Panc1 (cell line): ENCODE results near the gene TARBP1. TPM values are rescaled to one million over a fixed set of nuclear protein-coding genes. Genes with fewer than 3 reads are reported as not detected.

Experiments used
- ATAC-seq: fragments of 200-7000 bp; cut with Tn5 transposase; 2 replicates; pipeline ENCODE4 v1.9.1; 2020; ENCODE audit warnings: mild to moderate bottlenecking, moderate library complexity
- BruUV-seq: library from RNA; stranded (reverse); fragments of 400-500 nt; replicated peaks from 2 replicates; lab custom pipeline; 2021; lab: Mats Ljungman, UMichigan
- CTCF ChIA-PET: fragments of 300-600 bp; sonication (Branson Sonifier 250); formaldehyde crosslinking; loops from one replicate; lab custom pipeline; 2022; ENCODE audit warnings: antibody characterized with exemption; lab: Charles Lee
- POLR2A ChIA-PET: fragments of 300-600 bp; sonication (Branson Sonifier 250); formaldehyde crosslinking; loops from one replicate; lab custom pipeline; 2022; ENCODE audit warnings: antibody characterized with exemption; lab: Charles Lee
- DNase-seq: peaks from one replicate; pipeline ENCODE4 v3.0.0-alpha.2; 2010; ENCODE audit warnings: low read depth, low spot score
- H3K27ac ChIP-seq: 2 replicates; pipeline ENCODE4 v1.5.1; 2011; ENCODE audit warnings: mild to moderate bottlenecking, low read length, inconsistent platforms
- H3K27me3 ChIP-seq: fragments of 200-500 bp; sonication (Bioruptor generic); 2 replicates; pipeline ENCODE4 v1.6.0; 2014; ENCODE audit warnings: low read length, inconsistent platforms; ENCODE audit not compliant: control insufficient read depth, insufficient read depth
- H3K36me3 ChIP-seq: fragments of 200-500 bp; sonication (Bioruptor generic); 2 replicates; pipeline ENCODE4 v1.5.1; 2014; ENCODE audit warnings: inconsistent platforms, mild to moderate bottlenecking, low read length, moderate library complexity; ENCODE audit not compliant: control insufficient read depth, insufficient read depth
- H3K4me1 ChIP-seq: 2 replicates; pipeline ENCODE4 v1.5.1; 2011; ENCODE audit warnings: inconsistent platforms, mild to moderate bottlenecking, low read length, moderate library complexity; ENCODE audit not compliant: control insufficient read depth, insufficient read depth
- H3K4me3 ChIP-seq, 2 experiments: 2 replicates each; pipeline ENCODE4 v1.5.1; 2011 to 2012; ENCODE audit warnings: low read depth in 2 of 2, low read length in 2 of 2, mild to moderate bottlenecking in 2 of 2, inconsistent platforms in 1 of 2, moderate library complexity in 1 of 2
- H3K9me3 ChIP-seq: fragments of 200-500 bp; sonication (Bioruptor generic); 2 replicates; pipeline ENCODE4 v1.5.1; 2014; ENCODE audit warnings: low read depth, mild to moderate bottlenecking, inconsistent platforms, low read length, moderate library complexity; ENCODE audit not compliant: control insufficient read depth, insufficient read depth
- CTCF ChIP-seq: fragments of 450-650 bp; IDR thresholded peaks from 2 replicates; pipeline ENCODE4 v1.5.1; 2017; ENCODE audit warnings: mild to moderate bottlenecking
- POLR2AphosphoS5 ChIP-seq: IDR thresholded peaks from 2 replicates; pipeline ENCODE4 v1.6.1; 2012; ENCODE audit warnings: mild to moderate bottlenecking, low read depth, low read length, moderate library complexity
- SIN3A ChIP-seq: IDR thresholded peaks from 2 replicates; pipeline ENCODE4 v1.6.1; 2012; ENCODE audit warnings: low read depth, mild to moderate bottlenecking, low read length, moderate library complexity, borderline replicate concordance; ENCODE audit not compliant: insufficient read depth
- TCF7L2 ChIP-seq: IDR thresholded peaks from 2 replicates; pipeline ENCODE4 v1.6.1; 2011; ENCODE audit warnings: mild to moderate bottlenecking, low read depth, low read length, inconsistent platforms
- in situ Hi-C: cut with HindIII; loops from 2 replicates; pipeline ENCODE4 v1.10.0; 2016; ENCODE audit warnings: low sequenced_read_pairs, low pct_unique_long_range_greater_than_20kb
- intact Hi-C: fragments of 100-400 bp; cut with micrococcal nuclease; formaldehyde crosslinking; loops from one replicate; pipeline ENCODE4 v1.10.0; 2022; ENCODE audit not compliant: unreplicated experiment
- total RNA-seq: library from RNA; stranded (reverse); gene quantifications from one replicate; pipeline ENCODE4 v1.2.1, GENCODE V29; 2021; ENCODE audit not compliant: unreplicated experiment
- TF ChIP-seq, protein P1 (sequence below), 2 experiments: IDR thresholded peaks; 2 replicates each; pipeline ENCODE4 v1.6.1; 2011 to 2012; ENCODE audit warnings: low read depth in 2 of 2, control low read depth in 1 of 2, low read length in 1 of 2, mild to moderate bottlenecking in 1 of 2, moderate library complexity in 1 of 2; ENCODE audit not compliant: insufficient read depth in 1 of 2

Gene TARBP1
- total RNA-seq, 1 experiment from 2014 or later: 45.0 TPM

GRCh38 chr1:234509457-234510328 is 30.7 kb upstream of the TARBP1 start:
- POLR2A ChIA-PET: interaction anchor here (0.6 kb wide), 1 partner anchor 94 kb away, joined by 4 read pairs; no protein-coding TSS in a partner anchor
- Histone ChIP-seq H3K36me3 (no peaks in the 10 kb centered on the region), H3K4me3 (no peak overlapping the region; a peak in 1 of 4 replicates), H3K27ac (peak overlapping the region; percentile 71), H3K9me3 (no peaks in the 10 kb centered on the region), H3K4me1 (peaks cover 9% of the 10 kb centered on the region), H3K27me3 (no peaks in the 10 kb centered on the region)
- in situ Hi-C loops (no loop called here), intact Hi-C loops (no loop called here)
- TF ChIP-seq, protein P1, sequence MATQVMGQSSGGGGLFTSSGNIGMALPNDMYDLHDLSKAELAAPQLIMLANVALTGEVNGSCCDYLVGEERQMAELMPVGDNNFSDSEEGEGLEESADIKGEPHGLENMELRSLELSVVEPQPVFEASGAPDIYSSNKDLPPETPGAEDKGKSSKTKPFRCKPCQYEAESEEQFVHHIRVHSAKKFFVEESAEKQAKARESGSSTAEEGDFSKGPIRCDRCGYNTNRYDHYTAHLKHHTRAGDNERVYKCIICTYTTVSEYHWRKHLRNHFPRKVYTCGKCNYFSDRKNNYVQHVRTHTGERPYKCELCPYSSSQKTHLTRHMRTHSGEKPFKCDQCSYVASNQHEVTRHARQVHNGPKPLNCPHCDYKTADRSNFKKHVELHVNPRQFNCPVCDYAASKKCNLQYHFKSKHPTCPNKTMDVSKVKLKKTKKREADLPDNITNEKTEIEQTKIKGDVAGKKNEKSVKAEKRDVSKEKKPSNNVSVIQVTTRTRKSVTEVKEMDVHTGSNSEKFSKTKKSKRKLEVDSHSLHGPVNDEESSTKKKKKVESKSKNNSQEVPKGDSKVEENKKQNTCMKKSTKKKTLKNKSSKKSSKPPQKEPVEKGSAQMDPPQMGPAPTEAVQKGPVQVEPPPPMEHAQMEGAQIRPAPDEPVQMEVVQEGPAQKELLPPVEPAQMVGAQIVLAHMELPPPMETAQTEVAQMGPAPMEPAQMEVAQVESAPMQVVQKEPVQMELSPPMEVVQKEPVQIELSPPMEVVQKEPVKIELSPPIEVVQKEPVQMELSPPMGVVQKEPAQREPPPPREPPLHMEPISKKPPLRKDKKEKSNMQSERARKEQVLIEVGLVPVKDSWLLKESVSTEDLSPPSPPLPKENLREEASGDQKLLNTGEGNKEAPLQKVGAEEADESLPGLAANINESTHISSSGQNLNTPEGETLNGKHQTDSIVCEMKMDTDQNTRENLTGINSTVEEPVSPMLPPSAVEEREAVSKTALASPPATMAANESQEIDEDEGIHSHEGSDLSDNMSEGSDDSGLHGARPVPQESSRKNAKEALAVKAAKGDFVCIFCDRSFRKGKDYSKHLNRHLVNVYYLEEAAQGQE (IDR thresholded peaks at IDR 0.05; ENCODE audit: insufficient read depth in 1 of 2, low read depth in 2 of 2, low read length in 1 of 2): no peak
- TF ChIP-seq SIN3A (no peak), POLR2AphosphoS5 (no peak), TCF7L2 (no peak), CTCF (no peak)
- DNase-seq (no peak), ATAC-seq (peak; percentile 72)
- CTCF ChIA-PET: no interaction called here
- no TSS peak for BruUV-seq

DNA sequence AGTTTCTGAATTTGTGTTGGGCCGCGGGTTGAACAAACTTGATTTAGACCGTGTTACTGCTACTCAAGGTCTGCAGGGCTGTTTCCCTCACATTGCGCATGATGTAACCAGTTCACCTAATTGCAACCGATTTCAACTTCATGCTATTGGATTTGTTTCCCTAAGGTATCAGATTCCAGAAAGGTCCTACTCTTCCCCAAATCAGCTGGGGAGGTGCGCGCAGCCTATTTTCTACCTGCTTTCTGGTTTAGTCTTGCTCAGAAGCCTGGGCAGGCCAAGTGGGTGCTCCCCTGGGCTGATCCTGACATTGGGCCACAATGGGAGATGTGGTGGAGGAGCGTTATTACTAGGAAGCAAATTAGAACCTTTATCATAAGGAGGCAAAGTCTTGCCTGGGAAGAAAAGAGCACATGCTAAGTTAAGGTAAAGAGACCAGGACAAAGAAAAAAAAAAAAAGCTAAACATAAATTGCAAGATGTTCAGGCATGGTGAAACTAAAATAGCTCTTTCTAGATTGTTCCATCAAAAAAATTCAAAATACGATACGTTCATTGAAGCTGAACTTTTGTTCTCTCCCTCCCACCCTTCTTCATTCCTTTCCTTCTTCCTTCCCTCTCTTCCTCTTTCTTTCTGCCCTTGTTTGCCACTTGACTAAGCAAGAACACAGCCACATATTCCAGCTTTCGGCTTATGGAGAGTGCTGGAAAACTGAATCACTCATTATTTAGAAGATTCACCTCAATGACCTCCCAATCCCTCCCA is 28.8 kb upstream of the TARBP1 start:
- Histone ChIP-seq H3K9me3 (no peaks in the 10 kb centered on the region), H3K4me3 (no peak overlapping the region), H3K4me1 (peaks cover 9% of the 10 kb centered on the region), H3K27ac (peak overlapping the region; percentile 65; the same call in 1 of the 2 replicates), H3K36me3 (no peaks in the 10 kb centered on the region), H3K27me3 (no peaks in the 10 kb centered on the region)
- DNase-seq (no peak), ATAC-seq (no peak)
- POLR2A ChIA-PET: interaction anchor here (0.6 kb wide), 1 partner anchor 1335 kb away, joined by 5 read pairs; no protein-coding TSS in a partner anchor
- in situ Hi-C loops (no loop called here), intact Hi-C loops (no loop called here)
- TF ChIP-seq POLR2AphosphoS5 (no peak), TCF7L2 (no peak), CTCF (no peak)
- BruUV-seq: no TSS peak
- CTCF ChIA-PET: interaction anchor here (0.6 to 0.8 kb wide), 4 partner anchors 21 to 375 kb away, joined by 3 to 4 read pairs (median 4); no protein-coding TSS in a partner anchor
